Thyroid gland (tissue), 4 donors: ENCODE data around the gene PAFAH1B2.

Experiments
- POLR2A ChIP-seq, 2 donors: fragments of 450-650 bp; IDR thresholded peaks; one replicate each; pipeline ENCODE4 v1.6.1; 2017; ENCODE audit warnings: antibody characterized with exemption in 2 of 2, mild to moderate bottlenecking in 2 of 2, moderate library complexity in 1 of 2
- TF ChIP-seq, protein P1 (sequence below), 6 experiments: fragments of 200-600 bp in 3 of 6; fragments of 450-650 bp in 3 of 6; sonication (generic) in 3 of 6; IDR thresholded peaks; one replicate each; pipeline ENCODE4 v1.5.1; 2016 to 2019; ENCODE audit warnings: antibody characterized with exemption in 6 of 6, mild to moderate bottlenecking in 2 of 6, inconsistent platforms in 1 of 6, moderate library complexity in 1 of 6

DNA sequence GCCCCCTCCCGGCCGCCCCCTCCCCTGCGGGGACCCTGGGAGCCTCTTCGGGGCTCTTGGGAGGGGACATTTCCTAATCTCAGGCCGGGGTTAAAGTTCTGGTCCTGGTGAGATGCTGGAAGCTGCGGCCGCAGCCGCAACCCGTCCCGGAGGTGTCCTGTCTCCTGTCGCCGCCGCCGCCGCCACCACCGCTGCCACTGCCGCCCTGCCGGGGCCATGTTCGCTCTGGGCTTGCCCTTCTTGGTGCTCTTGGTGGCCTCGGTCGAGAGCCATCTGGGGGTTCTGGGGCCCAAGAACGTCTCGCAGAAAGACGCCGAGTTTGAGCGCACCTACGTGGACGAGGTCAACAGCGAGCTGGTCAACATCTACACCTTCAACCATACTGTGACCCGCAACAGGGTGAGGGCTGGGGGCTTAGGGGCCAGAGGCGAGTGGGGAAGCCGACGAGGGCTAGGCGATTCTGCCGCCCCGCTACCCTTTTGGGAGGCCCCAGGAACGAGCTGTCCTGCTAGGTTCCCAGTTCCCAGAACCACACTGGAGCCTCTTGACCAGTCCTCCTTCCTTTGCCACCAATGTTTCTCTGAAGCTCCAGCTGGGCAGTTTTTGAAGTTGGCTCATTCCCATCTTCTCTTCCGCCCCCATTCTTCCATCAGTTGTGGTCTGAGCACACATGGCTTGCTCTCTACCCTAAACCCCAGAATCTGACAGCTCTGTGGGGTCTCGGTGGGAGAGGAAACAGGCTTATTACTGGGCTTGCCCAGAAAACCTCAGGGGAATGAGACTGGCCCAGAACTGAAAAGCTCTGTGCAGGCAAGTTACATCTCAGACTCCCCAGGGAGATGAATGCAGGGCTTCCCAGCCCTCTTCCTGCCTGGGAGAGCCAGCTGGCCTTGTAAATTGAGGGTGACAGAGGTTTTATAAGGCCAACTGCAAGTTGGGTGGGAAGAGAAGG lies 35.2 kb downstream of the PAFAH1B2 start:
- TF ChIP-seq POLR2A (IDR thresholded peaks at IDR 0.05): peak in 1 of 2 donors; percentile 31
- TF ChIP-seq, protein P1, sequence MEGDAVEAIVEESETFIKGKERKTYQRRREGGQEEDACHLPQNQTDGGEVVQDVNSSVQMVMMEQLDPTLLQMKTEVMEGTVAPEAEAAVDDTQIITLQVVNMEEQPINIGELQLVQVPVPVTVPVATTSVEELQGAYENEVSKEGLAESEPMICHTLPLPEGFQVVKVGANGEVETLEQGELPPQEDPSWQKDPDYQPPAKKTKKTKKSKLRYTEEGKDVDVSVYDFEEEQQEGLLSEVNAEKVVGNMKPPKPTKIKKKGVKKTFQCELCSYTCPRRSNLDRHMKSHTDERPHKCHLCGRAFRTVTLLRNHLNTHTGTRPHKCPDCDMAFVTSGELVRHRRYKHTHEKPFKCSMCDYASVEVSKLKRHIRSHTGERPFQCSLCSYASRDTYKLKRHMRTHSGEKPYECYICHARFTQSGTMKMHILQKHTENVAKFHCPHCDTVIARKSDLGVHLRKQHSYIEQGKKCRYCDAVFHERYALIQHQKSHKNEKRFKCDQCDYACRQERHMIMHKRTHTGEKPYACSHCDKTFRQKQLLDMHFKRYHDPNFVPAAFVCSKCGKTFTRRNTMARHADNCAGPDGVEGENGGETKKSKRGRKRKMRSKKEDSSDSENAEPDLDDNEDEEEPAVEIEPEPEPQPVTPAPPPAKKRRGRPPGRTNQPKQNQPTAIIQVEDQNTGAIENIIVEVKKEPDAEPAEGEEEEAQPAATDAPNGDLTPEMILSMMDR (IDR thresholded peaks at IDR 0.05): no peak
